Dendritic cell treated with granulocyte-macrophage colony-stimulating factor and Interleukin-4, amounts not matched to agents 40 ng/mL and 50 ng/mL, for 4 days (primary cell): Measurements from ENCODE around the gene SP2.
A peak's percentile ranks its signal among the peaks of the same experiment; 100 is the strongest.

ENCODE experiments used
- H3K27ac Mint-ChIP-seq: one replicate; pipeline ENCODE4 v1.8.0; 2022; ENCODE audit warnings: mild to moderate bottlenecking, mixed read lengths
- H3K27me3 Mint-ChIP-seq: one replicate; pipeline ENCODE4 v1.8.0; 2022; ENCODE audit warnings: mild to moderate bottlenecking, mixed read lengths
- H3K36me3 Mint-ChIP-seq: one replicate; pipeline ENCODE4 v1.8.0; 2022; ENCODE audit warnings: low read depth, mixed read lengths
- H3K4me1 Mint-ChIP-seq: one replicate; pipeline ENCODE4 v1.8.0; 2022; ENCODE audit warnings: low read depth, mixed read lengths
- H3K4me3 Mint-ChIP-seq: one replicate; pipeline ENCODE4 v1.8.0; 2022; ENCODE audit warnings: mild to moderate bottlenecking, moderate library complexity, mixed read lengths
- H3K9me3 Mint-ChIP-seq: one replicate; pipeline ENCODE4 v1.8.0; 2022; ENCODE audit warnings: mixed read lengths
- intact Hi-C: fragments of 100-400 bp; cut with micrococcal nuclease; formaldehyde crosslinking; loops from one replicate; pipeline ENCODE4 v1.15.0; 2022

SP2 gene

GRCh38 chr17:47949197-47949759 is 53.2 kb downstream of the SP2 start:
- Mint-ChIP-seq H3K4me1 (peaks cover 83% of the 10 kb centered on the region), H3K4me3 (peak overlapping the region; percentile 51)
- intact Hi-C loops = loop anchor here (1.0 kb wide), 2 partner anchors 21 to 69 kb away; no protein-coding TSS in a partner anchor

GRCh38 chr17:47949946-47950345 is 53.9 kb downstream of the SP2 start:
- Mint-ChIP-seq H3K9me3 (no peaks in the 10 kb centered on the region), H3K27ac (peak overlapping the region; percentile 67), H3K36me3 (peaks cover 52% of the 10 kb centered on the region), H3K27me3 (no peaks in the 10 kb centered on the region), H3K4me3 (no peak overlapping the region), H3K4me1 (peaks cover 77% of the 10 kb centered on the region)
- intact Hi-C loops = loop anchor here (1.0 kb wide), 2 partner anchors 20 to 68 kb away; no protein-coding TSS in a partner anchor

More at GRCh38 chr17:47949197-47949759, 53.2 kb downstream of the SP2 start:
- H3K27me3 Mint-ChIP-seq = no peaks in the 10 kb centered on the region
- peak overlapping the region; percentile 67 for H3K27ac Mint-ChIP-seq
- H3K36me3 Mint-ChIP-seq = peaks cover 58% of the 10 kb centered on the region
- H3K9me3 Mint-ChIP-seq = no peaks in the 10 kb centered on the region

- H3K9me3 Mint-ChIP-seq = no peaks in the 10 kb centered on the region
- H3K27me3 Mint-ChIP-seq = no peaks in the 10 kb centered on the region
- peak overlapping the region; percentile 67 for H3K27ac Mint-ChIP-seq
- no peak overlapping the region for H3K4me3 Mint-ChIP-seq
- H3K36me3 Mint-ChIP-seq = peaks cover 47% of the 10 kb centered on the region
- intact Hi-C loops = no loop called here
- H3K4me1 Mint-ChIP-seq = peaks cover 72% of the 10 kb centered on the region
Observed at GRCh38 chr17:47950448-47950847, 54.4 kb downstream of the SP2 start.

GRCh38 chr17:47952171-47953021 is 56.4 kb downstream of the SP2 start:
- intact Hi-C loops = no loop called here
- Mint-ChIP-seq H3K27me3 (no peaks in the 10 kb centered on the region), H3K4me1 (peaks cover 52% of the 10 kb centered on the region), H3K9me3 (no peaks in the 10 kb centered on the region), H3K27ac (peak overlapping the region; percentile 61), H3K36me3 (peaks cover 29% of the 10 kb centered on the region), H3K4me3 (no peak overlapping the region)

DNA sequence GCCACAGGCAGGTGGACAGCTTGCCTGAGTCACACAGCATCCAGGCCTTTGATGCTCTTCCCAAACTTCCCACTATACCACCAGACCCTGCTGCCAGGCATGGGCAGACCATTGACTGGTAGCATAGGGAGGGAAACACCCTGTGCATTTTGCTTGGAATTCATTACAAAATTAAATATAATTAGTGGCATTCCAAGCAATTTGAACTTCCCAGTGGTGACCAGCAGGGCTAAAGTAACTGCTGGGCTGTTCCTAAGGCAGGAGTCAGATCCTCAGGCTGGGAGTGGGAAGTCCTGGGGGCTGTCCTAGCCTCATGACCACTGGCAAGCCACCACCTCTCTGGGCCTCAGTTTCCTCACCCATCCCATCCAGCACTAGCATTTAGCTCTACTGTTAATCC is 57.9 kb downstream of the SP2 start:
- Mint-ChIP-seq H3K27me3 (no peaks in the 10 kb centered on the region), H3K27ac (no peak overlapping the region), H3K36me3 (peaks cover 16% of the 10 kb centered on the region), H3K4me1 (peaks cover 42% of the 10 kb centered on the region), H3K9me3 (no peaks in the 10 kb centered on the region), H3K4me3 (no peak overlapping the region)
- intact Hi-C loops = no loop called here

GRCh38 chr17:47955497-47956461 is 59.7 kb downstream of the SP2 start:
- Mint-ChIP-seq H3K4me3 (no peak overlapping the region), H3K9me3 (no peaks in the 10 kb centered on the region), H3K27me3 (peaks cover 1% of the 10 kb centered on the region), H3K4me1 (peaks cover 23% of the 10 kb centered on the region), H3K27ac (no peak overlapping the region), H3K36me3 (peaks cover 10% of the 10 kb centered on the region)
- intact Hi-C loops = no loop called here

GRCh38 chr17:47956791-47957590 is 61.0 kb downstream of the SP2 start:
- Mint-ChIP-seq H3K4me3 (no peak overlapping the region), H3K4me1 (peaks cover 11% of the 10 kb centered on the region), H3K9me3 (no peaks in the 10 kb centered on the region), H3K27me3 (peaks cover 1% of the 10 kb centered on the region), H3K36me3 (peaks cover 10% of the 10 kb centered on the region), H3K27ac (no peak overlapping the region)
- intact Hi-C loops = no loop called here

GRCh38 chr17:47957591-47958490 is 61.8 kb downstream of the SP2 start, which contains the start of gene PRR15L:
Gene PRR15L, minus strand, starts transcription at chr17:47957883. Its CDS starts 4,649 bp downstream, at chr17:47953234.
- H3K4me1 Mint-ChIP-seq = peaks cover 3% of the 10 kb centered on the region
- H3K27me3 Mint-ChIP-seq = peaks cover 1% of the 10 kb centered on the region
- intact Hi-C loops = no loop called here
- no peaks in the 10 kb centered on the region for H3K9me3 Mint-ChIP-seq
- peaks cover 4% of the 10 kb centered on the region for H3K36me3 Mint-ChIP-seq
- H3K27ac Mint-ChIP-seq = no peak within 1 kb of the TSS
- H3K4me3 Mint-ChIP-seq = no peak within 1 kb of the TSS

GRCh38 chr17:47959825-47960655 is 64.0 kb downstream of the SP2 start:
- no peaks in the 10 kb centered on the region for H3K36me3 Mint-ChIP-seq
- H3K4me1 Mint-ChIP-seq = no peaks in the 10 kb centered on the region
- no peaks in the 10 kb centered on the region for H3K9me3 Mint-ChIP-seq
- H3K27me3 Mint-ChIP-seq = peaks cover 1% of the 10 kb centered on the region
- no peak overlapping the region for H3K4me3 Mint-ChIP-seq
- peak overlapping the region; percentile 7 for H3K27ac Mint-ChIP-seq
- intact Hi-C loops = no loop called here

GRCh38 chr17:47961406-47961805 is 65.4 kb downstream of the SP2 start:
- Mint-ChIP-seq H3K27ac (no peak overlapping the region), H3K4me1 (peaks cover 5% of the 10 kb centered on the region), H3K36me3 (no peaks in the 10 kb centered on the region), H3K9me3 (no peaks in the 10 kb centered on the region), H3K27me3 (peaks cover 1% of the 10 kb centered on the region), H3K4me3 (no peak overlapping the region)
- intact Hi-C loops = no loop called here

- Mint-ChIP-seq H3K27ac (no peak overlapping the region), H3K36me3 (no peaks in the 10 kb centered on the region), H3K9me3 (no peaks in the 10 kb centered on the region), H3K27me3 (peaks cover 1% of the 10 kb centered on the region), H3K4me3 (no peak overlapping the region), H3K4me1 (peaks cover 5% of the 10 kb centered on the region)
- intact Hi-C loops = no loop called here
Observed at GRCh38 chr17:47962901-47963300, 66.9 kb downstream of the SP2 start.

- H3K36me3 Mint-ChIP-seq = no peaks in the 10 kb centered on the region
- peaks cover 8% of the 10 kb centered on the region for H3K4me1 Mint-ChIP-seq
- H3K4me3 Mint-ChIP-seq = no peak overlapping the region
Observed at GRCh38 chr17:47964856-47965255, 68.8 kb downstream of the SP2 start.

More at GRCh38 chr17:47964856-47965255, 68.8 kb downstream of the SP2 start:
- Mint-ChIP-seq H3K9me3 (no peaks in the 10 kb centered on the region), H3K27ac (no peak overlapping the region), H3K27me3 (no peaks in the 10 kb centered on the region)
- intact Hi-C loops = no loop called here
